Naive B cell (primary cell): ENCODE results near the gene TVP23C. TPM values are rescaled to one million over a fixed set of nuclear protein-coding genes. Genes with fewer than 3 reads are reported as not detected.
"Not testable (repeated sequence)": the region's sequence is repeated elsewhere in the genome, so short reads cannot be mapped to it uniquely, and the experiment has no call there.

Source experiments
- ATAC-seq, 2 donors: fragments of 150-1000 bp; cut with Tn5 transposase; 2 replicates each; pipeline ENCODE4 v1.10.0; 2021; ENCODE audit warnings: low read depth in 2 of 2, mild to moderate bottlenecking in 2 of 2, moderate library complexity in 2 of 2
- DNase-seq: peaks from one replicate; pipeline ENCODE4 v3.0.0; 2022
- H3K27ac Mint-ChIP-seq, 6 donors: one replicate each; pipeline ENCODE4 v1.8.0; 2020 to 2022; ENCODE audit warnings: mild to moderate bottlenecking in 6 of 6, mixed read lengths in 6 of 6, moderate library complexity in 5 of 6, inconsistent platforms in 2 of 6
- H3K27me3 Mint-ChIP-seq, 3 donors: one replicate each; pipeline ENCODE4 v1.8.0; 2021 to 2022; ENCODE audit warnings: mixed read lengths in 3 of 3, mild to moderate bottlenecking in 1 of 3
- H3K36me3 Mint-ChIP-seq, 2 donors: one replicate each; pipeline ENCODE4 v1.8.0; 2020 to 2022; ENCODE audit warnings: mixed read lengths in 2 of 2, inconsistent platforms in 1 of 2, mild to moderate bottlenecking in 1 of 2
- H3K4me1 Mint-ChIP-seq, 3 donors: one replicate each; pipeline ENCODE4 v1.8.0; 2020 to 2022; ENCODE audit warnings: mixed read lengths in 3 of 3, inconsistent platforms in 1 of 3, mild to moderate bottlenecking in 1 of 3, moderate library complexity in 1 of 3
- H3K4me3 Mint-ChIP-seq, 8 donors: one replicate each; pipeline ENCODE4 v1.8.0; 2020 to 2022; ENCODE audit warnings: mild to moderate bottlenecking in 8 of 8, mixed read lengths in 8 of 8, moderate library complexity in 8 of 8, inconsistent platforms in 2 of 8
- H3K9me3 Mint-ChIP-seq, 7 donors: one replicate each; pipeline ENCODE4 v1.8.0; 2020 to 2022; ENCODE audit warnings: mixed read lengths in 7 of 7, mild to moderate bottlenecking in 5 of 7, inconsistent platforms in 2 of 7, moderate library complexity in 1 of 7
- polyA plus RNA-seq, 6 donors: library from polyadenylated mRNA; unstranded; fragments of 300-500 nt; fragmentation: Illumina TruSeq; gene quantifications; one replicate each; pipeline ENCODE4 v1.2.3, GENCODE V29; 2021; ENCODE audit warnings: low read depth in 6 of 6

Gene TVP23C
- polyA plus RNA-seq, 6 donors from 2014 or later, result 3.3 to 6.2 (median 5.3) TPM

DNA sequence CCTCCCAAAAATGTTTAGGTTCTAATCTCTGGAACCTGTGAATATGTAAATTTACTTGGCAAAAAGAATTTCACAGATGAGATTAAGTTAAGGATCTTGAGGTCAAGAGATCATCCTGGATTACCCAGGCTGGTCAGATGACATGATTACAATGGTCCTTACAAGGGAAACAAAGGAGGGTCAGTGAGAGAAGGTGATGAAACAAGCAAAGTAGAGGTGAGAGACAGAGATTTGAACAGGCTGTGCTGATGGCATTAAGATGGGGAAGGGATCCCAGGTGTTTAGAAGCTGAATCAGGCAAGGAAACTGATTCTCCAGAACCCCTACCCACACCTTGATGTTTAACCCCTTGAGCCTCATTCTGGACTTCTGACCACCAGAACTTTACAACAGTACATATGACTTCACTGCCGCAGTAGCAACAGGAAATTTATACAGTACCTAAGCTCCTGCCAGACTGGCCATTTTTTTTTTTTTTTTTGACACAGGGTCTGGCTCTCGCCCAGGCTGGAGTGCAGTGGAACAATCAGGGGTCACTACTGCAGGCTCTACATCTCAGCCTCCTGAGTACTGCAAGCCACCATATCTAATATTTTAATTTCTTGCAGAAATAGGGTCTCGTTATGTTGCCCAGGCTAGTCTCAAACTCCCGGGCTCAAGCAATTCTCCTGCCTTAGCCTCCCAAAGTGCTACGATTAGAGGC lies 4.7 kb downstream of the TVP23C start:
- H3K27me3 Mint-ChIP-seq, DNase-seq, ATAC-seq, H3K36me3 Mint-ChIP-seq, H3K9me3 Mint-ChIP-seq, H3K4me3 Mint-ChIP-seq: not testable (repeated sequence)
- H3K27ac Mint-ChIP-seq, result peak overlapping the region in 1 of 6 donors; percentile 47
- H3K4me1 Mint-ChIP-seq, result peaks cover 4 to 13% (median 9%) of the 10 kb centered on the region in 3 donors

DNA sequence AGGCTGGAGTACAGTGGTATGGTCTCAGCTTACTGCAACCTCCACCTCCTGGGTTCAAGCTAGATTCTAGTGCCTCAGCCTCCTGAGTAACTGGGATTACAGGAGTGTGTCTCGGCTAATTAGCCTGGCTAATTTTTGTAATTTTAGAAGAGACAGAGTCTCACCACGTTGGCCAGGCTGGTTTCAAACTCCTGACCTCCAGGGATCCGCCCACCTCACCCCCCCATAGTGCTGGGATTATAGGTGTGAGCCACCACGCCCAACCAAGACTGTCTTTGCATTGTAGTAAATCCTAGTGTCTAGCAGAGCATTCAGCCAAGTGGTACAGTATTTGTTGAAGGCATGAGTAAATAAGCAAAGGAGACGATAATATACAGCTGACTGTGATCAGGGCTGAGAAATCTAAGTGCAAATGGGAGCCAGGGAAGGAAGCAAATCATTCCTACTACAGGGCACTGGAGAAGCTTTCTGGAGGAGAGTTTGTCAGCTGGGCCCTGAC lies 5.9 kb downstream of the TVP23C start:
- not testable (repeated sequence) for H3K36me3 Mint-ChIP-seq, DNase-seq, H3K4me3 Mint-ChIP-seq, H3K27me3 Mint-ChIP-seq, H3K27ac Mint-ChIP-seq, ATAC-seq, H3K9me3 Mint-ChIP-seq
- H3K4me1 Mint-ChIP-seq, result peaks cover 3 to 10% (median 9%) of the 10 kb centered on the region in 3 donors

DNA sequence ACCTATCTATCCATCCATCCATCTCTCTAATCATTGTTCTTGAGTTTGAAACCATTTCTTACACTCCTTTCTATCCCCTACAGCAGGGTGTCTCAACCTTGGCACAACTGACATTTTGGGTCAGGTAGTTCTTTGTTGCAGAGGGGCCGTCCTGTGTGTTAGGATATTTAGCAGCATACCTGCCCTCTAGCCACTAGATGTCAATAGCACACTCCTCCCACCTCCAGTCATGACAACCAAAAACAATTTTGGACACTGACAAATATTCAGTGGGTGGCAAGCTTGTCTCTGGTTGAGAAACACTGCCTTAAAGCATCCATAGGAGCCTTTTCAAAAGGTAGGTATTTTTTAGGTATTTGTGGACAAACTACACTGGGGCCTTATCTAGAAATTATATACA lies 10.4 kb downstream of the TVP23C start:
- not testable (repeated sequence) for H3K27me3 Mint-ChIP-seq, H3K36me3 Mint-ChIP-seq, H3K27ac Mint-ChIP-seq, DNase-seq, H3K4me1 Mint-ChIP-seq, H3K4me3 Mint-ChIP-seq, H3K9me3 Mint-ChIP-seq
- ATAC-seq, result peak; percentile 30 to 50

- H3K27ac Mint-ChIP-seq, result not testable (repeated sequence)
Measured at GRCh38 chr17:15549552-15549951, 13.7 kb downstream of the TVP23C start.

DNA sequence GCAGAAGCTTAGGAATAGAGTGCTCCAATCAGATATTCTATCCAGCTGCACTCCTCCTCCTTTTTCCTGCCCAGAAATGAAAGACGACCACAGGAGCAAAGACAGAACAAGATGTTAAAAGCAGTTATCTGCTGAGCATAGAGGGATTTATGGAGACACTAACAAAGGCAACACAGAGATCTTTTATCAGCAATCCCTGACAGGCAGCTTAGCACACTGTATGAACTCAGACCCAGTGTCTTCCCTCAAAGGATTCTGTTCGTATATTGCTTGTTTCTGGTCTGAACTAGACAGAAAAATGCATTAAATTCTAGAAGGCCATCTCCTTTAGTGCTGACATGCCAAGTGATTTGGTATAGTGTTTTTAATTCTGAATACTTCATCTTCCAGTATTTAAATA lies 16.7 kb downstream of the TVP23C start:
- H3K36me3 Mint-ChIP-seq, result peaks cover 0 to 18% of the 10 kb centered on the region in 2 donors
- DNase-seq, H3K4me1 Mint-ChIP-seq, H3K4me3 Mint-ChIP-seq, H3K9me3 Mint-ChIP-seq, H3K27me3 Mint-ChIP-seq, H3K27ac Mint-ChIP-seq, ATAC-seq: not testable (repeated sequence)

More at GRCh38 chr17:15549552-15549951, 13.7 kb downstream of the TVP23C start:
- DNase-seq, H3K9me3 Mint-ChIP-seq, ATAC-seq, H3K4me3 Mint-ChIP-seq, H3K4me1 Mint-ChIP-seq, H3K27me3 Mint-ChIP-seq: not testable (repeated sequence)
- H3K36me3 Mint-ChIP-seq, result peaks cover 0 to 13% of the 10 kb centered on the region in 2 donors

GRCh38 chr17:15540371-15541219 lies 22.7 kb downstream of the TVP23C start:
- not testable (repeated sequence) for ATAC-seq, H3K4me1 Mint-ChIP-seq, H3K4me3 Mint-ChIP-seq, H3K9me3 Mint-ChIP-seq, DNase-seq, H3K27ac Mint-ChIP-seq, H3K27me3 Mint-ChIP-seq
- H3K36me3 Mint-ChIP-seq, result peaks cover 0 to 20% of the 10 kb centered on the region in 2 donors

GRCh38 chr17:15533122-15533521 lies 30.2 kb downstream of the TVP23C start:
- H3K36me3 Mint-ChIP-seq, H3K27ac Mint-ChIP-seq, H3K4me3 Mint-ChIP-seq, ATAC-seq, H3K9me3 Mint-ChIP-seq, H3K27me3 Mint-ChIP-seq, H3K4me1 Mint-ChIP-seq, DNase-seq: not testable (repeated sequence)

DNA sequence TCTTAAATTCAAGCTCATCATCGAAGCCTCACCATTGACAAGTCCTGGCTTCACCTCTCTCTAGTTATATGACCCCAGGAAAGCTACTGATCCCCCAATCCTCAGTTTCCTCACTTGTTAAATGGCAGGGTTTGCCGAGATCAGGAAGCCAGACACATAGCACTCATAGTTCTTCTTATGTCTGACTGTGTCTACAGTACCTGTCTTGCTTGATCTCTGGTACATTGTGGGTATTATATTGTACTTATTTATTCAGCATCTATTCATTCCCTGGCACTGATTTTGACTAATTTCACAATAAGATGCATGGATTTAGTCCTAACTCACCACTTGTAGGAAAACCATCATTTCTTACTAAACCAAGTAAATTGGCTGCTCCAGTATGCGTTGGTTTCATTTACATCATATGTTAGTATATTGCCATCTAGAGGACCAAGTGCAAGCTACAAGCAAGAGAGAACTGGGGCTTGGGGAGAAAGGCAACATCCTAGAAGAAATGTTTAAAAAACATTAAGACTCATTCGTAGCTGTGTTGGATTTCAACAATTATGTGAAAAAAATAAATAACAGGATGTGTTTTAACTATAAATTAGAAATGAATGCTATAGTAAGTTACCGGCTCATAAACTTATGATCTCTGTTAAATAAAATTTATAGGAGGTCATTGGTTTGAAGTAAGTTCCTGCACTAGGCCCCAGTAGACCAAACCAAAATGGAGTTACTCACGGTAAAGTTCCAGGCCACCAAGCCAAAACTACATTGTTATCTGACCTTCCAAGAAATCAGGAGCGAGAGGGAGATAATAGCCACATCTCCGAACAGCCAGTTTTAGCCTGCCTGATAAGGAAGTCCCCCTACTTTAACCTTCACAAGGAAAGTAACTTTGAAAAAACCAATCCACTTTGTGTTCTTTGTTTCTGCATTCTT lies 36.7 kb downstream of the TVP23C start:
- not testable (repeated sequence) for H3K27me3 Mint-ChIP-seq, H3K36me3 Mint-ChIP-seq, H3K27ac Mint-ChIP-seq, ATAC-seq, DNase-seq, H3K9me3 Mint-ChIP-seq, H3K4me1 Mint-ChIP-seq, H3K4me3 Mint-ChIP-seq

- not testable (repeated sequence) for ATAC-seq, H3K27ac Mint-ChIP-seq, H3K4me3 Mint-ChIP-seq, DNase-seq, H3K36me3 Mint-ChIP-seq, H3K9me3 Mint-ChIP-seq, H3K27me3 Mint-ChIP-seq, H3K4me1 Mint-ChIP-seq
Measured at GRCh38 chr17:15524990-15525985, 38.0 kb downstream of the TVP23C start.

DNA sequence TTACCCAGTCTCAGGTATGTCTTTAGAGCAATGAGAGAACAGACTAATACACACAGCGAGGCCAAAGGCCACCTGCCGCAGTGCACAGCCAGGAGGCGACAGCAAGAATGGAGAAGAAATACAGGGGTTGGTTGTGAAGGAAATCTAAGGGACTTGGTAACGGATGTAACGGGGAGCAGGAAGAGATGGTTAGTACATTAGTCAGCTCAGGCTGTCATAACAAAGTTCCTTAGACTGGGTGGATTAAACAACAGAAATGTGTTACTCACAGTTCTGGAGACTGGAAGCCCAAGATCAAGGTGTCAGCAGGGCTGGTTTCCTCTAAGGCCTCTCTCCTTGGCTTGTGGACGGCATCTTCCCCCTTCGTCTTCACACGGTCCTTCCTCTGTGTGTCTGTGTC lies 47.1 kb downstream of the TVP23C start:
- Mint-ChIP-seq H3K36me3 (peaks cover 15 to 24% of the 10 kb centered on the region in 2 donors), H3K9me3 (no peaks in the 10 kb centered on the region), H3K27ac (no peak overlapping the region), H3K4me1 (peaks cover 0 to 1% (median 0%) of the 10 kb centered on the region in 3 donors), H3K4me3 (no peak overlapping the region), H3K27me3 (no peaks in the 10 kb centered on the region)
- ATAC-seq (no peak), DNase-seq (no peak)

- Mint-ChIP-seq H3K4me1 (peaks cover 0 to 4% (median 0%) of the 10 kb centered on the region in 3 donors), H3K36me3 (peaks cover 20 to 24% of the 10 kb centered on the region in 2 donors), H3K4me3 (no peak overlapping the region), H3K9me3 (no peaks in the 10 kb centered on the region), H3K27me3 (no peaks in the 10 kb centered on the region), H3K27ac (no peak overlapping the region)
- no peak for ATAC-seq
- DNase-seq, result no peak
Measured at GRCh38 chr17:15514469-15514868, 48.8 kb downstream of the TVP23C start.

DNA sequence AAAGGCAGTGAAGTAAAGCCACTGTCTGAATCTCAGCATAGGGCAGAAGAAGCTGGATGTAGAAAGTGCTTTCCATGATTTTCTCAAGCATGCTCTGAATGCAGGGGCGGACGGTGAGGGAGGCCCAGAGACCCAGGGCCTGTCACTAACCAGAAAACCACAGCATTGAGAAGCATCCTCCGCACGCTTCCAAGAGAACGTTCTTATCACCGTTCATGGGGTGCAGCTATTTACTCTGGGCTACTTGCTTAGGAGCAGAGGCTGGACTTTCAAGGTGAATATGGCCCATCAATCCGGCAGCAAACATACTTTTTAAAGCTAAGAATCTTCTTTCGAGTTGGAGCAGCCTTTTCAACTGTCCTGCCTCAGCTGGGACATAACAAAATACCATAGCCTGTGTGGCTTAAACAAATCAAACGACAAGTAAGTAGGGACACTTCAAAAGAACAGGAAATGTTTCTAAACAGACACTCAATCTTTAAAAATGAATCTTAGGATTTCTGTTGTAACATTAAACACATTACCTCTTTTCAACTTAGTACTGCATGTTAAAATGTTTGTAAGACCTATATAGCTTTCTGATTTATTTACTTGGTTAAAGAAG lies 49.3 kb downstream of the TVP23C start:
- ATAC-seq (no peak), DNase-seq (no peak)
- no peaks in the 10 kb centered on the region for H3K9me3 Mint-ChIP-seq
- no peak overlapping the region for H3K27ac Mint-ChIP-seq
- H3K27me3 Mint-ChIP-seq, result no peaks in the 10 kb centered on the region
- peaks cover 20 to 24% of the 10 kb centered on the region in 2 donors for H3K36me3 Mint-ChIP-seq
- peak overlapping the region in 1 of 8 donors; percentile 9 for H3K4me3 Mint-ChIP-seq
- peaks cover 0 to 4% (median 0%) of the 10 kb centered on the region in 3 donors for H3K4me1 Mint-ChIP-seq
